Ovary (tissue), 9 donors: ENCODE measurements around the gene TPSB2. TPM values are rescaled to one million over a fixed set of nuclear protein-coding genes. Genes with fewer than 3 reads are reported as not detected.

Experiments
- DNase-seq, 5 donors: peaks; one replicate each; pipeline ENCODE4 v3.0.0-alpha.2; 2019 to 2020
- H3K27ac ChIP-seq, 2 donors: fragments of 200-600 bp; one replicate each; pipeline versions ENCODE4 v1.5.1 to v1.8.0; 2019 to 2022
- H3K27me3 ChIP-seq: fragments of 200-600 bp; one replicate; pipeline ENCODE4 v1.8.0; 2022
- H3K36me3 ChIP-seq: fragments of 200-600 bp; sonication (generic); one replicate; pipeline ENCODE4 v1.5.1; 2019
- H3K4me1 ChIP-seq: one replicate; pipeline ENCODE4 v1.8.1; 2013; ENCODE audit warnings: mild to moderate bottlenecking, moderate library complexity; ENCODE audit not compliant: insufficient read depth
- H3K4me3 ChIP-seq: fragments of 200-600 bp; sonication (generic); one replicate; pipeline ENCODE4 v1.5.1; 2017
- H3K9me3 ChIP-seq, 2 donors: fragments of 200-600 bp in 1 of 2; sonication (generic) in 1 of 2; one replicate each; pipeline versions ENCODE4 v1.5.1 to v1.8.1; 2013 to 2019; ENCODE audit warnings: mild to moderate bottlenecking in 1 of 2, moderate library complexity in 1 of 2
- EP300 ChIP-seq: sonication (generic); formaldehyde crosslinking; IDR thresholded peaks from one replicate; pipeline ENCODE4 v1.6.1; 2017; ENCODE audit warnings: antibody characterized with exemption
- POLR2A ChIP-seq: fragments of 450-650 bp; IDR thresholded peaks from one replicate; pipeline ENCODE4 v1.6.1; 2017; ENCODE audit warnings: antibody characterized with exemption, mild to moderate bottlenecking, moderate library complexity
- WGBS, 3 donors: extraction: QIAGEN DNeasy Blood & Tissue Kit in 1 of 3; methylation state at CpG; one replicate each; pipeline versions ENCODE4 v1.1.5 to v1.1.7; 2013 to 2017; 5-methylcytosine and 5-hydroxymethylcytosine counted together
- intact Hi-C, 4 donors: fragments of 100-400 bp; cut with DNase I; formaldehyde crosslinking; loops; one replicate each; pipeline versions ENCODE4 v1.11.0 to v1.15.1; 2022 to 2023
- polyA plus RNA-seq, 2 donors: library from polyadenylated mRNA; stranded (reverse); fragments of 200-250 nt in 1 of 2; fragments of 350-450 nt in 1 of 2; fragmentation: Illumina TruSeq in 1 of 2; extraction: RNeasy Lipid Tissue Mini Kit (QIAGEN cat#74804) in 1 of 2; gene quantifications; one replicate each; pipeline ENCODE4 v1.2.3, GENCODE V29; 2013 to 2014
- total RNA-seq, 7 donors: library from RNA; depleted of rRNA in 2 of 7; stranded (reverse); fragments of >200 nt in 2 of 7; fragmentation: NEBNext Ultra II Directional in 3 of 7; extraction: Animal tissue kit (Norgen Biotek cat#: 25700) in 3 of 7; gene quantifications; one replicate each; pipeline versions ENCODE4 v1.1.0 to v1.2.4, GENCODE V29; 2016 to 2023
- TF ChIP-seq, protein P1 (sequence below), 3 donors: fragments of 450-650 bp in 2 of 3; fragments of 200-600 bp in 1 of 3; IDR thresholded peaks; one replicate each; pipeline versions ENCODE4 v1.5.1 to v1.8.0; 2016 to 2022; ENCODE audit warnings: antibody characterized with exemption in 3 of 3, mild to moderate bottlenecking in 1 of 3
- donor health status: DM: no; HTN: no; CAD: no; lungs with moderate emphysema.
- donor health status: DM: no; HTN: no; CAD: no.
- donor health status: Bipolar disorder and iron deficiency.
- donor health status: DM: yes; HTN: yes; CAD: no.
- donor health status: DM: no; HTN: no; CAD: no.
- donor health status: DM: yes; HTN: yes; CAD: no.

The TPSB2 gene
- total and polyA plus RNA-seq, 9 donors: 1.0 to 17.3 (median 4.4) TPM; not detected in 3

DNA sequence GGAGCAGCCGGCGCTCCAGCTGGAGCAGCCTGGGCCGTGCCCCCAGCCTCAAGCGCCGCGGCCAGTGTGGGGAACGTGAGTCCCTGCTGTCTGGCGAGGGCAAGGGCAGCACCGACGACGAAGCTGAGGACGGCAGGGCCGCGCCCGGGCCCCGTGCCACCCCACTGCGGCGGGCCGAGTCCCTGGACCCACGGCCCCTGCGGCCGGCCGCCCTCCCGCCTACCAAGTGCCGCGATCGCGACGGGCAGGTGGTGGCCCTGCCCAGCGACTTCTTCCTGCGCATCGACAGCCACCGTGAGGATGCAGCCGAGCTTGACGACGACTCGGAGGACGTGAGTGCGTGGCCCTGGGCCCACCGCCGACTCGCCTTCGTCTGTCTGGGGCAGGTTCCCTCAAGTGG is 20.9 kb downstream of the TPSB2 start:
- no peak overlapping the region for H3K4me3 ChIP-seq
- H3K27me3 ChIP-seq: no peaks in the 10 kb centered on the region
- intact Hi-C loops: no loop called here
- H3K27ac ChIP-seq: no peak overlapping the region
- 90 to 94% (median 93%) methylated on average over 28 to 43 of the region's 43 CpGs for WGBS, 3 donors
- H3K4me1 ChIP-seq: no peaks in the 10 kb centered on the region
- TF ChIP-seq EP300 (no peak), POLR2A (no peak)
- TF ChIP-seq, protein P1, sequence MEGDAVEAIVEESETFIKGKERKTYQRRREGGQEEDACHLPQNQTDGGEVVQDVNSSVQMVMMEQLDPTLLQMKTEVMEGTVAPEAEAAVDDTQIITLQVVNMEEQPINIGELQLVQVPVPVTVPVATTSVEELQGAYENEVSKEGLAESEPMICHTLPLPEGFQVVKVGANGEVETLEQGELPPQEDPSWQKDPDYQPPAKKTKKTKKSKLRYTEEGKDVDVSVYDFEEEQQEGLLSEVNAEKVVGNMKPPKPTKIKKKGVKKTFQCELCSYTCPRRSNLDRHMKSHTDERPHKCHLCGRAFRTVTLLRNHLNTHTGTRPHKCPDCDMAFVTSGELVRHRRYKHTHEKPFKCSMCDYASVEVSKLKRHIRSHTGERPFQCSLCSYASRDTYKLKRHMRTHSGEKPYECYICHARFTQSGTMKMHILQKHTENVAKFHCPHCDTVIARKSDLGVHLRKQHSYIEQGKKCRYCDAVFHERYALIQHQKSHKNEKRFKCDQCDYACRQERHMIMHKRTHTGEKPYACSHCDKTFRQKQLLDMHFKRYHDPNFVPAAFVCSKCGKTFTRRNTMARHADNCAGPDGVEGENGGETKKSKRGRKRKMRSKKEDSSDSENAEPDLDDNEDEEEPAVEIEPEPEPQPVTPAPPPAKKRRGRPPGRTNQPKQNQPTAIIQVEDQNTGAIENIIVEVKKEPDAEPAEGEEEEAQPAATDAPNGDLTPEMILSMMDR (IDR thresholded peaks at IDR 0.05): no peak
- no peaks in the 10 kb centered on the region for H3K9me3 ChIP-seq
- no peaks in the 10 kb centered on the region for H3K36me3 ChIP-seq
- no peak for DNase-seq

DNA sequence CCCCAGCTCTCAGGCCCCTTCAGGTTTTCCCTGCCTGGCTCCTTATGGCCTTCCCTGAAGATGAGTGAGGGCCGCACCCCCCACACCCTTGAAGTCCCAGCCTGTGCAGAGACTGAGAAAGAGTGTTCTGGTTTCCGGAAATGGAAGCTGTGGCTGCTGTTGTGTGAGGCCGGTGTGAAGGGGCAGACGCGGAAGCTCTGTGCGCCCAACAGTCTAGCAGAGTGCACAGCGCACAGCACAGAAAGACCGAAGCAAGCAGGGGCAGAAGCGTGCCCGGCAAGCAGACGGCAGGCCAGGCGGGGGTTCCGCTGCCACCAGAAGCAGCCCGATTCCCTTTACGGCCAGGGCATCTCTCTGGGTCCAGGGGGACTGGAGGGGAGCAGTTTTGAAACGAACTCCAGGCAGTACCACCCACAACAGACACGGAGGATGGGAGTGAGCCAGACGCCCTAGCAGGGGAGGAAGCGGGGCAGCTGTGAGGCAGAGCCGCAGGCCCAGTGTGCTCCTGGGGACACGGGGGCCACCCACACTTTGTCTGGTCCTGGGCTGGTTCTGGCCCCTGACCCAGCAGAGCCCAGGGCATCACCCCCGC is 21.6 kb downstream of the TPSB2 start:
- no peak for TF ChIP-seq POLR2A
- TF ChIP-seq, protein P1 (IDR thresholded peaks at IDR 0.05): no peak
- no peak for TF ChIP-seq EP300
- H3K9me3 ChIP-seq: no peaks in the 10 kb centered on the region
- H3K27me3 ChIP-seq: no peaks in the 10 kb centered on the region
- H3K27ac ChIP-seq: no peak overlapping the region
- no peak overlapping the region for H3K4me3 ChIP-seq
- no peak for DNase-seq
- intact Hi-C loops: no loop called here
- H3K4me1 ChIP-seq: no peaks in the 10 kb centered on the region
- WGBS, 3 donors: 88 to 90% (median 89%) methylated on average over 22 of the region's 22 CpGs
- H3K36me3 ChIP-seq: no peaks in the 10 kb centered on the region

DNA sequence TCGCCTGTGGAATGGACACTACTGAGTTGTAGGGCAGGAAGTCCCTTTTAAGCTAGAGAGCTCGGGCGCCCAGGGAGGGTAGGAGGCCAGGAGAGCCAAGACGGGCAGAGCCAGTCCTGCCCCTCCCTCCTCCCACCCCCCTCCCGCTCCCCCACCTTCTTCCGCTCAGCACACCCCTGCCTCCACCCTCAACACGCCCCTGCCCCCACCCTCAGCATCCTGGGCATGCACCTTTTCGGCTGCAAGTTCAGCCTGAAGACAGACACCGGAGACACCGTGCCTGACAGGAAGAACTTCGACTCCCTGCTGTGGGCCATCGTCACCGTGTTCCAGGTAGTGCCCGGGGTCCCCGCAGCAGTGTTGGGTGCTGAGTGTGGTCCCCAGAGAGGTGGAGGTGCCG is 23.2 kb downstream of the TPSB2 start:
- 86 to 87% (median 87%) methylated on average over 14 to 16 of the region's 16 CpGs for WGBS, 3 donors
- intact Hi-C loops: no loop called here
- Histone ChIP-seq H3K36me3 (no peaks in the 10 kb centered on the region), H3K4me1 (no peaks in the 10 kb centered on the region), H3K27ac (no peak overlapping the region), H3K4me3 (no peak overlapping the region), H3K27me3 (no peaks in the 10 kb centered on the region), H3K9me3 (no peaks in the 10 kb centered on the region)
- DNase-seq: no peak
- no peak for TF ChIP-seq EP300
- TF ChIP-seq, protein P1 (IDR thresholded peaks at IDR 0.05): no peak
- TF ChIP-seq POLR2A: no peak

DNA sequence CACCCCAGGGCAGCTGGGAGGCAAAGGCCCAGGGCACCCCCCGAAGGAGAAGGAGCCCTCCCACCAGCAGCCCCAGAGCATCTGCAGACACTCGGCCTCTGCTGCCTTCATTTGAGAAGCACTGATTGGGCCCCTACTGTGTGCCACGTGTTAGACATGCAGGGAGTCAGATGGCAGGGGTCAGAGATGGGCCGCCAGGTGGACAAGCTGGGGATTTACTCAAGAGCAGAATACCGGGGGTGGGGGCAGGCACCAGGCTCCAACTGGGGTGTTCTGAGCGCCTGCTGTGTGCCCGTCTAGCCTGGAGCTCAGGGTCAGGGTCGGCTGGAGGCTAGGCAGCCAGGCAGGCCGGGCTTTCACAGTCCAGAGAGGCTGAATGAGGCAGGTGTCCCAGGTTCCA is 23.7 kb downstream of the TPSB2 start:
- Histone ChIP-seq H3K36me3 (no peaks in the 10 kb centered on the region), H3K27me3 (no peaks in the 10 kb centered on the region), H3K27ac (no peak overlapping the region), H3K4me3 (no peak overlapping the region), H3K4me1 (no peaks in the 10 kb centered on the region), H3K9me3 (no peaks in the 10 kb centered on the region)
- 70 to 74% (median 72%) methylated on average over 7 to 9 of the region's 9 CpGs for WGBS, 3 donors
- intact Hi-C loops: no loop called here
- no peak for DNase-seq
- no peak for TF ChIP-seq POLR2A
- no peak for TF ChIP-seq EP300
- TF ChIP-seq, protein P1 (IDR thresholded peaks at IDR 0.05): no peak
